Neural cell (in vitro differentiated cells): ENCODE results near the gene SLAIN2. TPM values are rescaled to one million over a fixed set of nuclear protein-coding genes. Genes with fewer than 3 reads are reported as not detected.
A peak's percentile ranks its signal among the peaks of the same experiment; 100 is the strongest.

Experiments
- H2AFZ ChIP-seq: fragments of 200-600, 300-800 bp; sonication (generic), shearing (Covaris generic); 2 replicates; pipeline ENCODE4 v1.6.0; 2014; ENCODE audit warnings: low read depth, mild to moderate bottlenecking, antibody characterized with exemption, low read length, moderate library complexity
- H3F3A ChIP-seq: fragments of 200-600 bp; shearing (Covaris generic); 2 replicates; pipeline ENCODE4 v1.6.1; 2016; ENCODE audit warnings: mild to moderate bottlenecking, moderate library complexity, mixed read lengths, antibody characterized with exemption, low read length; ENCODE audit not compliant: insufficient read depth, poor library complexity, severe bottlenecking
- H3K27ac ChIP-seq: fragments of 200-600, 300-800 bp; sonication (generic), shearing (Covaris generic); 2 replicates; pipeline ENCODE4 v1.5.1; 2014; ENCODE audit warnings: mild to moderate bottlenecking, low read length, moderate library complexity
- H3K27me3 ChIP-seq: fragments of 300-800, 200-600 bp; sonication (generic), shearing (Covaris generic); 2 replicates; pipeline ENCODE4 v1.6.0; 2014; ENCODE audit warnings: mild to moderate bottlenecking, low read depth, low read length, moderate library complexity; ENCODE audit not compliant: insufficient read depth
- H3K36me3 ChIP-seq: fragments of 300-800, 200-600 bp; sonication (generic), shearing (Covaris generic); 2 replicates; pipeline ENCODE4 v1.5.1; 2014; ENCODE audit warnings: mild to moderate bottlenecking, antibody characterized with exemption, low read length, moderate library complexity; ENCODE audit not compliant: insufficient read depth
- H3K4me2 ChIP-seq: fragments of 300-800, 200-600 bp; sonication (generic), shearing (Covaris generic); 2 replicates; pipeline ENCODE4 v1.6.0; 2014; ENCODE audit warnings: mild to moderate bottlenecking, low read length
- H3K4me3 ChIP-seq: fragments of 300-800, 200-600 bp; sonication (generic), shearing (Covaris generic); 2 replicates; pipeline ENCODE4 v1.5.1; 2014; ENCODE audit warnings: mild to moderate bottlenecking, low read length, moderate library complexity
- H3K79me2 ChIP-seq: fragments of 200-600 bp; shearing (Covaris generic); replicated peaks from 2 replicates; pipeline ENCODE4 v1.6.0; 2014; ENCODE audit warnings: mild to moderate bottlenecking, low read length, moderate library complexity; ENCODE audit not compliant: insufficient read depth
- H3K9ac ChIP-seq: fragments of 300-800, 200-600 bp; sonication (generic), shearing (Covaris generic); 2 replicates; pipeline ENCODE4 v1.6.1; 2016; ENCODE audit warnings: mild to moderate bottlenecking, low read length, mixed read lengths
- H3K9me2 ChIP-seq: fragments of 200-600 bp; shearing (Covaris generic); 2 replicates; pipeline ENCODE4 v1.6.1; 2016; ENCODE audit warnings: mild to moderate bottlenecking, low read length, mixed read lengths; ENCODE audit not compliant: insufficient read depth
- H3K9me3 ChIP-seq: fragments of 200-600, 300-800 bp; sonication (generic), shearing (Covaris generic); 2 replicates; pipeline ENCODE4 v1.6.1; 2016; ENCODE audit warnings: mild to moderate bottlenecking, mixed run types, low read length, moderate library complexity, mixed read lengths
- H4K20me1 ChIP-seq: fragments of 200-600 bp; shearing (Covaris generic); 2 replicates; pipeline ENCODE4 v1.6.1; 2016; ENCODE audit warnings: mild to moderate bottlenecking, mixed run types; ENCODE audit not compliant: insufficient read depth
- EP300 ChIP-seq: fragments of 450-650 bp; conservative IDR thresholded peaks from 2 replicates; pipeline ENCODE4 v1.6.1; 2014; ENCODE audit warnings: antibody characterized with exemption, mild to moderate bottlenecking, moderate library complexity; ENCODE audit not compliant: poor library complexity, severe bottlenecking
- EZH2 ChIP-seq: fragments of 200-600, 300-800 bp; shearing (Covaris generic), sonication (generic); IDR thresholded peaks from 2 replicates; pipeline ENCODE4 v1.6.1; 2014; ENCODE audit warnings: antibody characterized with exemption, low read length, borderline replicate concordance, mild to moderate bottlenecking; ENCODE audit not compliant: insufficient read depth, poor library complexity, severe bottlenecking
- MXI1 ChIP-seq: fragments of 450-650 bp; conservative IDR thresholded peaks from 2 replicates; pipeline ENCODE4 v1.6.1; 2014; ENCODE audit warnings: antibody characterized with exemption, mild to moderate bottlenecking; ENCODE audit not compliant: poor library complexity, severe bottlenecking
- POLR2AphosphoS5 ChIP-seq: IDR thresholded peaks from 2 replicates; pipeline ENCODE4 v1.6.1; 2012
- RAD21 ChIP-seq: fragments of 450-650 bp; conservative IDR thresholded peaks from 2 replicates; pipeline ENCODE4 v1.6.1; 2014; ENCODE audit warnings: antibody characterized with exemption, mild to moderate bottlenecking, moderate library complexity
- SMC3 ChIP-seq: fragments of 450-650 bp; conservative IDR thresholded peaks from 2 replicates; pipeline ENCODE4 v1.6.1; 2014; ENCODE audit warnings: antibody characterized with exemption, mild to moderate bottlenecking, moderate library complexity; ENCODE audit not compliant: poor library complexity
- TAF1 ChIP-seq: IDR thresholded peaks from 2 replicates; pipeline ENCODE4 v1.6.1; 2012; ENCODE audit warnings: low read depth
- polyA plus RNA-seq: library from polyadenylated mRNA; depleted of rRNA; stranded (reverse); fragments of >200 nt; gene quantifications from 2 replicates; pipeline ENCODE4 v1.2.3, GENCODE V29; 2014
- TF ChIP-seq, protein P1 (sequence below): fragments of 450-650 bp; IDR thresholded peaks from 2 replicates; pipeline ENCODE4 v1.5.1; 2014; ENCODE audit warnings: antibody characterized with exemption, mild to moderate bottlenecking, moderate library complexity; ENCODE audit not compliant: poor library complexity, severe bottlenecking
- TF ChIP-seq, protein P2 (sequence below): IDR thresholded peaks from 2 replicates; pipeline ENCODE4 v1.6.1; 2012; ENCODE audit warnings: borderline replicate concordance

SLAIN2 gene
- polyA plus RNA-seq, 1 donor from 2014 or later: 43.2 TPM

DNA sequence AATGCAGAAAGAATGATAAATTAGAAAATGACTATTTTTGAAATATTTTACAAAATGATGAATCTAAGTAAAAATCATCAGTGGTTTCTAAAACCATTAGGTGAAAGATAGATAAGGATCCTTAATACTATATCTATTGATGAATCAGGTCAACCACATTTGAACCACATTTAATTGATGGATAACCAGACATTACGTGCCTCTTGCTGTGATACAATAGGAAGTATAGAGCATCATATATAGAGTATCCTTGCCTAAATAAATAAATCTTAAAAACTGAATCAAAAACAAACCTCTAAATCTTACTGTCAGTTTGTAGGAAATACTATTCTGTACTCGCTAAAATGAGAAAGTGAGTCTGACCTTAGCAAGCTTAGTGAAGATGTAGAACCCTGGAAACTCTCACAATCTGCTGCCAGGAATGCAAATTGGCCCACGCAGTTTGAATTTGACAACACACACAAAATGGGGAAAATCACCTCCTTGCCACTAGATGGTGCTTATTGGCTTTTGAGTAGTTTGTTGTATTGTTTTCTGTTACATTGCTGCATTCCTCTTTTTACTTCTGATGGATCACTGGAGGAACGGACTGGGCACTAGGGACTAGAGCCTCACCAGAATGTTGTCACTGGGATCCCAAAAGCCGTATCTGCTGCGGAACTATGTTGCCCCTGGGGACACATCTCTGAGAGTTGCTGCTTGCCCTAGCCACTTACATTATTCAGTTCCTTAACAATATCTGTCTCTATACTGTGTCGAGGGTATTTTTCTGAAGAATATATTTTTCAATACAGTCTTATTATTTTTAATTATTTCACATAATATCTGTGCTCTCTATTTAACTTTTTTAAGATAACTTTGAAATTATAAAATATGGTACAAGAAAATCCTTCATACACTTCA, 25.4 kb upstream of the SLAIN2 start:
- no peak for TF ChIP-seq POLR2AphosphoS5
- peak; percentile 16 for TF ChIP-seq SMC3
- TF ChIP-seq RAD21: peak; percentile 32
- TF ChIP-seq, protein P1, sequence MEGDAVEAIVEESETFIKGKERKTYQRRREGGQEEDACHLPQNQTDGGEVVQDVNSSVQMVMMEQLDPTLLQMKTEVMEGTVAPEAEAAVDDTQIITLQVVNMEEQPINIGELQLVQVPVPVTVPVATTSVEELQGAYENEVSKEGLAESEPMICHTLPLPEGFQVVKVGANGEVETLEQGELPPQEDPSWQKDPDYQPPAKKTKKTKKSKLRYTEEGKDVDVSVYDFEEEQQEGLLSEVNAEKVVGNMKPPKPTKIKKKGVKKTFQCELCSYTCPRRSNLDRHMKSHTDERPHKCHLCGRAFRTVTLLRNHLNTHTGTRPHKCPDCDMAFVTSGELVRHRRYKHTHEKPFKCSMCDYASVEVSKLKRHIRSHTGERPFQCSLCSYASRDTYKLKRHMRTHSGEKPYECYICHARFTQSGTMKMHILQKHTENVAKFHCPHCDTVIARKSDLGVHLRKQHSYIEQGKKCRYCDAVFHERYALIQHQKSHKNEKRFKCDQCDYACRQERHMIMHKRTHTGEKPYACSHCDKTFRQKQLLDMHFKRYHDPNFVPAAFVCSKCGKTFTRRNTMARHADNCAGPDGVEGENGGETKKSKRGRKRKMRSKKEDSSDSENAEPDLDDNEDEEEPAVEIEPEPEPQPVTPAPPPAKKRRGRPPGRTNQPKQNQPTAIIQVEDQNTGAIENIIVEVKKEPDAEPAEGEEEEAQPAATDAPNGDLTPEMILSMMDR: peak; percentile 36
- TF ChIP-seq, protein P2, sequence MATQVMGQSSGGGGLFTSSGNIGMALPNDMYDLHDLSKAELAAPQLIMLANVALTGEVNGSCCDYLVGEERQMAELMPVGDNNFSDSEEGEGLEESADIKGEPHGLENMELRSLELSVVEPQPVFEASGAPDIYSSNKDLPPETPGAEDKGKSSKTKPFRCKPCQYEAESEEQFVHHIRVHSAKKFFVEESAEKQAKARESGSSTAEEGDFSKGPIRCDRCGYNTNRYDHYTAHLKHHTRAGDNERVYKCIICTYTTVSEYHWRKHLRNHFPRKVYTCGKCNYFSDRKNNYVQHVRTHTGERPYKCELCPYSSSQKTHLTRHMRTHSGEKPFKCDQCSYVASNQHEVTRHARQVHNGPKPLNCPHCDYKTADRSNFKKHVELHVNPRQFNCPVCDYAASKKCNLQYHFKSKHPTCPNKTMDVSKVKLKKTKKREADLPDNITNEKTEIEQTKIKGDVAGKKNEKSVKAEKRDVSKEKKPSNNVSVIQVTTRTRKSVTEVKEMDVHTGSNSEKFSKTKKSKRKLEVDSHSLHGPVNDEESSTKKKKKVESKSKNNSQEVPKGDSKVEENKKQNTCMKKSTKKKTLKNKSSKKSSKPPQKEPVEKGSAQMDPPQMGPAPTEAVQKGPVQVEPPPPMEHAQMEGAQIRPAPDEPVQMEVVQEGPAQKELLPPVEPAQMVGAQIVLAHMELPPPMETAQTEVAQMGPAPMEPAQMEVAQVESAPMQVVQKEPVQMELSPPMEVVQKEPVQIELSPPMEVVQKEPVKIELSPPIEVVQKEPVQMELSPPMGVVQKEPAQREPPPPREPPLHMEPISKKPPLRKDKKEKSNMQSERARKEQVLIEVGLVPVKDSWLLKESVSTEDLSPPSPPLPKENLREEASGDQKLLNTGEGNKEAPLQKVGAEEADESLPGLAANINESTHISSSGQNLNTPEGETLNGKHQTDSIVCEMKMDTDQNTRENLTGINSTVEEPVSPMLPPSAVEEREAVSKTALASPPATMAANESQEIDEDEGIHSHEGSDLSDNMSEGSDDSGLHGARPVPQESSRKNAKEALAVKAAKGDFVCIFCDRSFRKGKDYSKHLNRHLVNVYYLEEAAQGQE: no peak
- no peak for TF ChIP-seq MXI1
- TF ChIP-seq TAF1: no peak
- no peak for TF ChIP-seq EP300
- Histone ChIP-seq H3K9me3 (no peaks in the 10 kb centered on the region), H4K20me1 (no peaks in the 10 kb centered on the region), H3K9me2 (no peaks in the 10 kb centered on the region), H3K4me2 (no peak overlapping the region), H3K27me3 (no peaks in the 10 kb centered on the region), H3F3A (no peaks in the 10 kb centered on the region), H3K36me3 (no peaks in the 10 kb centered on the region), H3K27ac (no peak overlapping the region), H3K79me2 (no peaks in the 10 kb centered on the region), H3K9ac (no peak overlapping the region), H3K4me3 (no peak overlapping the region), H2AFZ (no peak overlapping the region)

DNA sequence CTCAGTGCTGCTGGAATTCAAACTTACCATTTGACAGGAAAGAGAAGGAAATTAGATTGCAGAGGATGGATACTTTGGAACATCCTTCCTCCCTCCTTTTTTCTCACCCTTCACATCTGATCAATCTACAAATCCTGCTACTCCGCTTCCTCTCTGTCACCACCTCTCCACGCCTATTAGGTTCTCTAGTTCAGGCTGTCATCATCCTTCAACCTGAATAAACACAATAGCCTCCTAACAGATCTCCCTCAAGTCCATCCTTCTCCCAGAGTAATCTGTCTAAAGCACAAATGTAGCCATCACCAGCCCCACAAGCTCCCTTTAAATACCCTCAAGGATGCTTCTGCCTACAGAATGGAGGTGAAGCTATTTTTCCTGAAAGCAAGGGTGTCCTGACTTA, 20.0 kb upstream of the SLAIN2 start:
- no peak overlapping the region for H3K4me2 ChIP-seq
- no peaks in the 10 kb centered on the region for H3K36me3 ChIP-seq
- H3K9me2 ChIP-seq: no peaks in the 10 kb centered on the region
- H3K9me3 ChIP-seq: no peaks in the 10 kb centered on the region
- TF ChIP-seq POLR2AphosphoS5 (no peak), SMC3 (no peak), RAD21 (no peak), EP300 (peak; percentile 26), EZH2 (no peak), TAF1 (no peak), MXI1 (no peak)
- TF ChIP-seq, protein P1: no peak
- TF ChIP-seq, protein P2: peak; percentile 36
- no peak overlapping the region for H2AFZ ChIP-seq
- no peak overlapping the region for H3K4me3 ChIP-seq
- H3F3A ChIP-seq: no peaks in the 10 kb centered on the region
- H3K79me2 ChIP-seq: no peaks in the 10 kb centered on the region
- no peaks in the 10 kb centered on the region for H4K20me1 ChIP-seq
- H3K27ac ChIP-seq: peak overlapping the region; percentile 39
- no peak overlapping the region for H3K9ac ChIP-seq
- H3K27me3 ChIP-seq: no peaks in the 10 kb centered on the region
